ENCODE results near the gene HMGCS2. TPM values are rescaled to one million over a fixed set of nuclear protein-coding genes. Genes with fewer than 3 reads are reported as not detected.

HMGCS2 gene
- total and polyA plus RNA-seq, 9 of the 15 experiments (the other 6 are each of a cell fraction or from before 2014, with no cell fraction given): 0.13 TPM; not detected in 8

- peak; percentile 71 for TF ChIP-seq REST (IDR thresholded peaks at IDR 0.05; ENCODE audit: borderline replicate concordance)
- no peak for TF ChIP-seq REST (CRISPR knock-in tag; IDR thresholded peaks at IDR 0.05; ENCODE audit: low read depth)
- 0 out of 2 replicates have a peak, but pooled peaks have one; percentile 28 for TF ChIP-seq ETV1 (tag; conservative IDR thresholded peaks at IDR 0.05; ENCODE audit: low read depth)
- TF ChIP-seq SRF (CRISPR knock-in tag; IDR thresholded peaks at IDR 0.05): peak in 1 of 2 experiments; percentile 65; a peak in 1 of 4 replicates
- no peak for TF ChIP-seq FOXO4 (CRISPR knock-in tag; IDR thresholded peaks at IDR 0.05)
- peak; percentile 78 for TF ChIP-seq SMC3 (conservative IDR thresholded peaks at IDR 0.05; ENCODE audit: insufficient read depth, low read depth, low read length)
- 0 out of 2 replicates have a peak, but pooled peaks have one; percentile 32 for TF ChIP-seq JUND (IDR thresholded peaks at IDR 0.05; ENCODE audit: borderline replicate concordance, low read depth, low read length)
- TF ChIP-seq JUND (tag; IDR thresholded peaks at IDR 0.05; ENCODE audit: borderline replicate concordance, low read depth, low read length): no peak; the same call in 2 of the 3 replicates
- peak; percentile 63 for TF ChIP-seq KLF16 (IDR thresholded peaks at IDR 0.05)
- TF ChIP-seq ZNF395 (CRISPR knock-in tag; IDR thresholded peaks at IDR 0.05): no peak
- 0 out of 4 replicates have a peak, but pooled peaks of 1 of the 2 experiments have one; percentile 14 for TF ChIP-seq FOXK2 (conservative IDR thresholded peaks at IDR 0.05 in 1 of 2, IDR thresholded peaks at IDR 0.05 in 1 of 2; ENCODE audit: low read depth in 2 of 2)
These were observed 40.4 kb upstream of the HMGCS2 start (continued) for GRCh38 chr1:119808972-119809550.

Data from K562 (cell line).